ENCODE data around the gene CYB561D1. TPM values are rescaled to one million over a fixed set of nuclear protein-coding genes. Genes with fewer than 3 reads are reported as not detected.

CYB561D1 gene
- total RNA-seq, 1 experiment from 2014 or later: 4.5 TPM

Other genes with a start within 250 kb of the CYB561D1 start
- gene CELSR2, start 244.6 kb upstream of the CYB561D1 start, total RNA-seq (2014; rRNA removed; shearing (Covaris generic)): 3.5 TPM in 2 replicates
- 17.1 and 17.3 TPM in 2 replicates for gene PSRC1, start 210.9 kb upstream of the CYB561D1 start, total RNA-seq (2014; rRNA removed; shearing (Covaris generic))
- gene MYBPHL, start 187.1 kb upstream of the CYB561D1 start, total RNA-seq (2014; rRNA removed; shearing (Covaris generic)): 0.18 TPM in 1 of 2 replicates, not detected in the other
- 23.7 and 25.8 TPM in 2 replicates for gene SORT1, start 96.2 kb upstream of the CYB561D1 start, total RNA-seq (2014; rRNA removed; shearing (Covaris generic))
- gene PSMA5, start 67.6 kb upstream of the CYB561D1 start, total RNA-seq (2014; rRNA removed; shearing (Covaris generic)): 103 and 108 TPM in 2 replicates
- 0.35 and 0.37 TPM in 2 replicates for gene SYPL2, start 27.5 kb upstream of the CYB561D1 start, total RNA-seq (2014; rRNA removed; shearing (Covaris generic))
- 0.88 and 1.4 TPM in 2 replicates for gene ATXN7L2, start 10.2 kb upstream of the CYB561D1 start, total RNA-seq (2014; rRNA removed; shearing (Covaris generic))
- gene AMIGO1, start 15.6 kb downstream of the CYB561D1 start, total RNA-seq (2014; rRNA removed; shearing (Covaris generic)): 2.4 and 2.6 TPM in 2 replicates
- 0.03 and 0.98 TPM in 2 replicates for gene GPR61, start 45.8 kb downstream of the CYB561D1 start, total RNA-seq (2014; rRNA removed; shearing (Covaris generic))
- gene GNAI3, start 54.5 kb downstream of the CYB561D1 start, total RNA-seq (2014; rRNA removed; shearing (Covaris generic)): 8.3 TPM in 2 replicates
- gene GNAT2, start 125.5 kb downstream of the CYB561D1 start, total RNA-seq (2014; rRNA removed; shearing (Covaris generic)): 0.11 and 0.18 TPM in 2 replicates
- 30.2 and 31.9 TPM in 2 replicates for gene AMPD2, start 125.7 kb downstream of the CYB561D1 start, total RNA-seq (2014; rRNA removed; shearing (Covaris generic))
- 32.1 and 43.6 TPM in 2 replicates for gene GSTM4, start 162.0 kb downstream of the CYB561D1 start, total RNA-seq (2014; rRNA removed; shearing (Covaris generic))
- 2.2 and 5.9 TPM in 2 replicates for gene GSTM2, start 174.0 kb downstream of the CYB561D1 start, total RNA-seq (2014; rRNA removed; shearing (Covaris generic))
- not detected in 2 replicates for gene GSTM1, start 193.7 kb downstream of the CYB561D1 start, total RNA-seq (2014; rRNA removed; shearing (Covaris generic))
- not detected in 2 replicates for gene GSTM5, start 218.2 kb downstream of the CYB561D1 start, total RNA-seq (2014; rRNA removed; shearing (Covaris generic))
- 67.6 and 72.1 TPM in 2 replicates for gene GSTM3, start 246.9 kb downstream of the CYB561D1 start, total RNA-seq (2014; rRNA removed; shearing (Covaris generic))